CD4-positive, alpha-beta T cell (primary cell): Measurements from ENCODE around the gene ATP6V0A4. TPM values are rescaled to one million over a fixed set of nuclear protein-coding genes. Genes with fewer than 3 reads are reported as not detected.

Experiments used
- ATAC-seq: fragments of 200-7000 bp; cut with Tn5 transposase; one replicate; pipeline ENCODE4 v1.10.0; 2022; ENCODE audit warnings: mild to moderate bottlenecking; ENCODE audit not compliant: poor library complexity
- CTCF ChIA-PET: fragments of 350-600 bp; sonication (Branson Sonifier 250); formaldehyde crosslinking; loops from one replicate; lab custom pipeline; 2021; ENCODE audit warnings: antibody characterized with exemption, inconsistent platforms; lab: Charles Lee
- POLR2A ChIA-PET: fragments of 350-600 bp; sonication (Branson Sonifier 250); formaldehyde crosslinking; loops from one replicate; lab custom pipeline; 2021; ENCODE audit warnings: antibody characterized with exemption, inconsistent platforms; lab: Charles Lee
- DNase-seq, 14 experiments: peaks; one replicate each; pipeline ENCODE4 v3.0.0-alpha.2; 2013 to 2020; ENCODE audit warnings: mixed read lengths in 2 of 14
- H3K27ac ChIP-seq, 2 donors: one replicate each; pipeline versions ENCODE4 v1.5.1 to v1.7.0; 2013; ENCODE audit warnings: low read length in 2 of 2, low read depth in 1 of 2, mild to moderate bottlenecking in 1 of 2
- H3K27me3 ChIP-seq, 2 experiments: 1 replicate in 1 of 2; 2 replicates in 1 of 2; pipeline versions ENCODE4 v1.6.1 to v1.7.0; 2013; ENCODE audit warnings: low read length in 2 of 2, control low read depth in 1 of 2, mild to moderate bottlenecking in 1 of 2, moderate library complexity in 1 of 2; ENCODE audit not compliant: insufficient read depth in 2 of 2, control insufficient read depth in 1 of 2
- H3K36me3 ChIP-seq: one replicate; pipeline ENCODE4 v1.6.1; 2013; ENCODE audit warnings: low read length, control low read depth; ENCODE audit not compliant: insufficient read depth
- H3K4me1 ChIP-seq: one replicate; pipeline ENCODE4 v1.6.1; 2013; ENCODE audit warnings: low read length, control low read depth; ENCODE audit not compliant: insufficient read depth
- H3K4me3 ChIP-seq: one replicate; pipeline ENCODE4 v1.5.1; 2013; ENCODE audit warnings: mild to moderate bottlenecking, low read length, moderate library complexity
- H3K9me3 ChIP-seq, 2 experiments: 1 replicate in 1 of 2; 2 replicates in 1 of 2; pipeline versions ENCODE4 v1.6.1 to v1.7.0; 2013; ENCODE audit warnings: low read length in 2 of 2, mild to moderate bottlenecking in 2 of 2, control low read depth in 1 of 2, moderate library complexity in 1 of 2; ENCODE audit not compliant: control insufficient read depth in 1 of 2, insufficient read depth in 1 of 2
- H3K27ac Mint-ChIP-seq: one replicate; pipeline ENCODE4 v1.8.0; 2020; ENCODE audit warnings: mixed read lengths
- H3K27me3 Mint-ChIP-seq: one replicate; pipeline ENCODE4 v1.8.0; 2021; ENCODE audit warnings: mixed read lengths
- H3K36me3 Mint-ChIP-seq: one replicate; pipeline ENCODE4 v1.8.0; 2021; ENCODE audit warnings: low read depth, mixed read lengths
- H3K4me1 Mint-ChIP-seq: one replicate; pipeline ENCODE4 v1.8.0; 2021; ENCODE audit warnings: low read depth, mixed read lengths
- H3K4me3 Mint-ChIP-seq: one replicate; pipeline ENCODE4 v1.8.0; 2020; ENCODE audit warnings: mild to moderate bottlenecking, mixed read lengths
- H3K9me3 Mint-ChIP-seq: one replicate; pipeline ENCODE4 v1.8.0; 2020; ENCODE audit warnings: mixed read lengths
- intact Hi-C, 2 experiments: fragments of 100-400 bp; cut with DNase I in 1 of 2; cut with micrococcal nuclease in 1 of 2; formaldehyde crosslinking; loops; one replicate each; pipeline versions ENCODE4 v1.15.1 to v1.9.0; 2023 to 2025; cut with DNase I, micrococcal nuclease
- total RNA-seq, 174 experiments: library from RNA in 2 of 174; stranded (reverse) in 2 of 174; gene quantifications; one replicate each; pipeline ENCODE4 v1.2.3 and lab custom pipeline; 2021 to 2026
- TF ChIP-seq, protein P1 (sequence below): fragments of 200-600 bp; IDR thresholded peaks from one replicate; pipeline ENCODE4 v1.8.0; 2022; ENCODE audit warnings: antibody characterized with exemption, mild to moderate bottlenecking

The ATP6V0A4 gene
- total RNA-seq, 2 experiments from 2014 or later, result not detected

DNA sequence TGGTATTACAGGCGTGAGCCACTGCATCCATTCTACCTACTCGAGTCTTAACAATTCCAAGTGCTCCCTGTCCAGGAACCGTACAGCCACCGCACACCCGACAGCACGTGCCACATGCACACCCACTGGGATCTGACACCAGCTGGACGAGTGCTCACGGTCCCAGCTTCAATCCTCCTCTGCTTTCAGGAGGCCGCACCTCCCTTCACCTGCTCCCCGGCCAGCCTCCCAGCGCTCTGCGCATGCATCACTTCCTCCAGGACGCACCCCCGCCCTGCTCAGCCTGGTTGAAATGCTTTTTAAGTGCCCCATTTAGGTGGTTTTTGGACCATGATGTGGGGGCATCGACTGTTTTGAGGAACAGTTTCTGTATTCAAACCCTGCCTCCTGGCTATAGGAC lies 47.5 kb downstream of the ATP6V0A4 start:
- Histone ChIP-seq H3K9me3 (peaks cover 0 to 15% of the 10 kb centered on the region in 2 experiments), H3K4me1 (peaks cover 43% of the 10 kb centered on the region), H3K27me3 (no peaks in the 10 kb centered on the region), H3K27ac (no peak overlapping the region), H3K36me3 (no peaks in the 10 kb centered on the region), H3K4me3 (no peak overlapping the region)
- POLR2A ChIA-PET, result no interaction called here
- CTCF ChIA-PET, result interaction anchor here (4.5 kb wide), 1 partner anchor 12 kb away, joined by 29 read pairs; no protein-coding TSS in a partner anchor
- H3K27ac Mint-ChIP-seq, result peak overlapping the region; percentile 94
- peaks cover 67% of the 10 kb centered on the region for H3K4me1 Mint-ChIP-seq
- no peak overlapping the region for H3K4me3 Mint-ChIP-seq
- H3K27me3 Mint-ChIP-seq, result no peaks in the 10 kb centered on the region
- H3K36me3 Mint-ChIP-seq, result no peaks in the 10 kb centered on the region
- DNase-seq (peak in 1 of 14 experiments; percentile 17), ATAC-seq (no peak)
- H3K9me3 Mint-ChIP-seq, result no peaks in the 10 kb centered on the region
- intact Hi-C loops, result loop anchor here (5.0 to 10.0 kb wide), 6 partner anchors 33 to 748 kb away; partner anchors contain the start of genes CREB3L2 (in 1 of the 2) and FMC1 (in 1 of the 2)
- TF ChIP-seq, protein P1, sequence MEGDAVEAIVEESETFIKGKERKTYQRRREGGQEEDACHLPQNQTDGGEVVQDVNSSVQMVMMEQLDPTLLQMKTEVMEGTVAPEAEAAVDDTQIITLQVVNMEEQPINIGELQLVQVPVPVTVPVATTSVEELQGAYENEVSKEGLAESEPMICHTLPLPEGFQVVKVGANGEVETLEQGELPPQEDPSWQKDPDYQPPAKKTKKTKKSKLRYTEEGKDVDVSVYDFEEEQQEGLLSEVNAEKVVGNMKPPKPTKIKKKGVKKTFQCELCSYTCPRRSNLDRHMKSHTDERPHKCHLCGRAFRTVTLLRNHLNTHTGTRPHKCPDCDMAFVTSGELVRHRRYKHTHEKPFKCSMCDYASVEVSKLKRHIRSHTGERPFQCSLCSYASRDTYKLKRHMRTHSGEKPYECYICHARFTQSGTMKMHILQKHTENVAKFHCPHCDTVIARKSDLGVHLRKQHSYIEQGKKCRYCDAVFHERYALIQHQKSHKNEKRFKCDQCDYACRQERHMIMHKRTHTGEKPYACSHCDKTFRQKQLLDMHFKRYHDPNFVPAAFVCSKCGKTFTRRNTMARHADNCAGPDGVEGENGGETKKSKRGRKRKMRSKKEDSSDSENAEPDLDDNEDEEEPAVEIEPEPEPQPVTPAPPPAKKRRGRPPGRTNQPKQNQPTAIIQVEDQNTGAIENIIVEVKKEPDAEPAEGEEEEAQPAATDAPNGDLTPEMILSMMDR, result no peak

DNA sequence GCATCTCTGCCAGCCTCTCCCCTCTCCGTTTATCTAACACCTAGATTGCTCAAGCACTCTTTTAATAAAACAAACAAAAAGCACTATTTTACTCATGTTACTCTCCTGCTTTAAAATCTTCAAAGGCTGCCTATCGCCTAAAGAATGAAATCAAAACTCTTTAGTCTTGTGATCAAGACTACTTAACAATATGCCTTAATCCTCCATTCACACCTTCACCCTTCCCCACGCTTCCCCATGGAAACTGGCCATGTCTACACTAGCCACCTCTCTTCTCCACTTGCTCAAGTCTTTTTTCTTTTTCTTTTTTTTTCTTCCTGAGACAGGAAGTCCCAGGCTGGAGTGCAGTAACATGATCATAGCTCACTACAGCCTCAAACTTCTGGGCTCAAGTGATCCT lies 48.0 kb downstream of the ATP6V0A4 start:
- ChIA-PET POLR2A (no interaction called here), CTCF (interaction anchor here (4.5 kb wide), 1 partner anchor 11 kb away, joined by 29 read pairs; no protein-coding TSS in a partner anchor)
- intact Hi-C loops, result loop anchor here (5.0 to 10.0 kb wide), 6 partner anchors 33 to 748 kb away; partner anchors contain the start of genes CREB3L2 (in 1 of the 2) and FMC1 (in 1 of the 2)
- TF ChIP-seq, protein P1, result no peak
- no peaks in the 10 kb centered on the region for H3K9me3 Mint-ChIP-seq
- H3K4me1 Mint-ChIP-seq, result peaks cover 67% of the 10 kb centered on the region
- H3K27me3 ChIP-seq, result no peaks in the 10 kb centered on the region
- no peak overlapping the region for H3K4me3 ChIP-seq
- no peaks in the 10 kb centered on the region for H3K36me3 ChIP-seq
- no peak overlapping the region for H3K4me3 Mint-ChIP-seq
- peak overlapping the region; percentile 94 for H3K27ac Mint-ChIP-seq
- H3K9me3 ChIP-seq, result peaks cover 0 to 15% of the 10 kb centered on the region in 2 experiments
- H3K27me3 Mint-ChIP-seq, result no peaks in the 10 kb centered on the region
- H3K36me3 Mint-ChIP-seq, result no peaks in the 10 kb centered on the region
- DNase-seq, result no peak
- no peak for ATAC-seq
- no peak overlapping the region for H3K27ac ChIP-seq
- H3K4me1 ChIP-seq, result peaks cover 43% of the 10 kb centered on the region

DNA sequence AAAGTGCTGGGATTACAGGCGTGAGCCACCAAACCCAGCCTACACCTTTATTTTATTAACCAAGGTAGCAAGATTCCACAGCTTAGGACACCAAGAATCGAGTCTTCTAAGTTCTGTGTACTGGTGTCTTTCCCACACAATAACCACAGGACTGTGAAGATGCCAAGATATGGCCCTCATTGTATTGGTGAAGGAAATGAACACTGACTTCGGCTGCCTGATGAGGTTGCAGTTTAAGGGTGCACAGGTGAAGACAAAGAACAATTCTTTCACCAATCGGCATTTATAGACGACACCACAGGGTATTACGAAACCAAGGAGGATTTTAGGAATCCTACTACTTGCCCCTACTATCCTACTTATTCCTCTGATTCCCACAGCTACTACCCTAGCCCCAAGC lies 49.3 kb downstream of the ATP6V0A4 start:
- ChIA-PET CTCF (interaction anchor here (0.6 to 1.0 kb wide), 3 partner anchors 10 to 584 kb away, joined by 3 to 5 read pairs (median 3); no protein-coding TSS in a partner anchor), POLR2A (no interaction called here)
- intact Hi-C loops, result no loop called here
- Histone ChIP-seq H3K4me1 (peaks cover 39% of the 10 kb centered on the region), H3K27ac (no peak overlapping the region), H3K9me3 (peaks cover 0 to 15% of the 10 kb centered on the region in 2 experiments), H3K27me3 (no peaks in the 10 kb centered on the region), H3K36me3 (no peaks in the 10 kb centered on the region), H3K4me3 (no peak overlapping the region)
- ATAC-seq, result no peak
- H3K4me1 Mint-ChIP-seq, result peaks cover 64% of the 10 kb centered on the region
- H3K27me3 Mint-ChIP-seq, result no peaks in the 10 kb centered on the region
- no peak overlapping the region for H3K4me3 Mint-ChIP-seq
- TF ChIP-seq, protein P1, result no peak
- peak overlapping the region; percentile 94 for H3K27ac Mint-ChIP-seq
- DNase-seq, result no peak
- no peaks in the 10 kb centered on the region for H3K36me3 Mint-ChIP-seq
- no peaks in the 10 kb centered on the region for H3K9me3 Mint-ChIP-seq
